HepG2 (cell line): Measurements from ENCODE around the gene ZNF607. TPM values are rescaled to one million over a fixed set of nuclear protein-coding genes. Genes with fewer than 3 reads are reported as not detected.
A peak's percentile ranks its signal among the peaks of the same experiment; 100 is the strongest.

Source experiments
- ATAC-seq: fragments of 200-7000 bp; cut with Tn5 transposase; 3 replicates; pipeline ENCODE4 v1.9.1; 2020; ENCODE audit warnings: mild to moderate bottlenecking, moderate library complexity
- BruUV-seq: library from RNA; stranded (reverse); fragments of 400-500 nt; replicated peaks from 2 replicates; lab custom pipeline; 2021; lab: Mats Ljungman, UMichigan
- CTCF ChIA-PET: fragments of 300-600 bp; formaldehyde crosslinking; extraction: SDS; loops from one replicate; lab custom pipeline; 2021; ENCODE audit warnings: low total read pairs, inconsistent platforms, low intra/inter-chr PET ratio; lab: Yijun Ruan, JAX
- POLR2A ChIA-PET: fragments of 350-600 bp; sonication (Branson Sonifier 250); formaldehyde crosslinking; loops from one replicate; lab custom pipeline; 2020; ENCODE audit warnings: antibody characterized with exemption, inconsistent platforms; lab: Yijun Ruan, JAX
- DNase-seq: peaks from one replicate; pipeline ENCODE4 v3.0.0-alpha.2; 2015; ENCODE audit warnings: low spot score
- FAIRE-seq: peaks from 3 replicates; lab custom pipeline; 2011; peaks lifted over from hg19 to GRCh38; lab: Jason Lieb, UNC
- H2AFZ ChIP-seq: one replicate; pipeline ENCODE4 v1.6.1; 2011; ENCODE audit warnings: low read length, inconsistent platforms
- H3K27ac ChIP-seq: fragments of 300-600 bp; 3 replicates; pipeline ENCODE4 v1.8.0; 2011; ENCODE audit warnings: mixed run types, mild to moderate bottlenecking, mixed read lengths, low read length, inconsistent platforms; ENCODE audit not compliant: insufficient read depth; ENCODE audit errors: extremely low read length
- H3K27me3 ChIP-seq, 2 experiments: fragments of 200-600 bp in 1 of 2; 2 replicates in 1 of 2; 3 replicates in 1 of 2; pipeline versions ENCODE4 v1.6.0 to v1.8.0; 2011; ENCODE audit warnings: low read length in 2 of 2, mild to moderate bottlenecking in 2 of 2, moderate library complexity in 2 of 2, inconsistent platforms in 1 of 2; ENCODE audit not compliant: insufficient read depth in 2 of 2, control insufficient read depth in 1 of 2
- H3K36me3 ChIP-seq, 2 experiments: fragments of 200-600 bp in 1 of 2; replicated peaks in 1 of 2; 2 replicates in 1 of 2; 3 replicates in 1 of 2; pipeline versions ENCODE4 v1.5.1 to v1.8.0; 2011; ENCODE audit warnings: low read length in 2 of 2, inconsistent platforms in 1 of 2; ENCODE audit not compliant: insufficient read depth in 2 of 2, control insufficient read depth in 1 of 2
- H3K4me1 ChIP-seq: 2 replicates; pipeline ENCODE4 v1.5.1; 2012; ENCODE audit warnings: low read length, inconsistent platforms; ENCODE audit not compliant: insufficient read depth
- H3K4me2 ChIP-seq: 2 replicates; pipeline ENCODE4 v1.6.0; 2011; ENCODE audit warnings: low read depth, low read length, inconsistent platforms
- H3K4me3 ChIP-seq, 3 experiments: fragments of 200-600 bp in 1 of 3; sonication (generic), shearing (Covaris generic) in 1 of 3; replicated peaks in 1 of 3; 2 replicates each; pipeline ENCODE4 v1.5.1; 2011 to 2016; ENCODE audit warnings: low read length in 3 of 3, inconsistent platforms in 2 of 3, low read depth in 2 of 3, mild to moderate bottlenecking in 2 of 3, control low read depth in 1 of 3, mixed read lengths in 1 of 3; ENCODE audit not compliant: insufficient read depth in 1 of 3
- H3K79me2 ChIP-seq: one replicate; pipeline ENCODE4 v1.6.1; 2011; ENCODE audit warnings: low read length, inconsistent platforms; ENCODE audit not compliant: insufficient read depth
- H3K9ac ChIP-seq: 2 replicates; pipeline ENCODE4 v1.6.0; 2011; ENCODE audit warnings: mild to moderate bottlenecking, low read depth, low read length, inconsistent platforms; ENCODE audit not compliant: insufficient read depth
- H3K9me3 ChIP-seq: 2 replicates; pipeline ENCODE4 v1.5.1; 2012; ENCODE audit warnings: mild to moderate bottlenecking, low read length
- H4K20me1 ChIP-seq: 2 replicates; pipeline ENCODE4 v1.6.0; 2011; ENCODE audit warnings: inconsistent platforms, mild to moderate bottlenecking, low read length, moderate library complexity; ENCODE audit not compliant: insufficient read depth
- HDAC1 ChIP-seq: sonication (generic); formaldehyde crosslinking; IDR thresholded peaks from 2 replicates; pipeline ENCODE4 v1.5.1; 2020; ENCODE audit warnings: mild to moderate bottlenecking, missing genetic modification reagents
- HNRNPK ChIP-seq: fragments of 200-400 bp; formaldehyde crosslinking; IDR thresholded peaks from 2 replicates; pipeline ENCODE4 v1.6.1; 2018; ENCODE audit warnings: low read length, low read depth, moderate library complexity, mild to moderate bottlenecking; ENCODE audit not compliant: poor library complexity, severe bottlenecking
- HOXA7 ChIP-seq: sonication (generic); formaldehyde crosslinking; IDR thresholded peaks from 2 replicates; pipeline ENCODE4 v1.8.1; 2022; ENCODE audit warnings: mild to moderate bottlenecking, missing genetic modification reagents, moderate library complexity
- PRDM15 ChIP-seq: sonication (generic); formaldehyde crosslinking; IDR thresholded peaks from 2 replicates; pipeline ENCODE4 v1.4.0; 2020; ENCODE audit warnings: missing genetic modification reagents
- REPIN1 ChIP-seq: sonication (generic); formaldehyde crosslinking; IDR thresholded peaks from 2 replicates; pipeline ENCODE4 v1.8.0; 2022; ENCODE audit warnings: missing genetic modification reagents, low read depth, mild to moderate bottlenecking, borderline replicate concordance
- SOX5 ChIP-seq: IDR thresholded peaks from 2 replicates; pipeline ENCODE4 v1.6.1; 2016; ENCODE audit warnings: borderline replicate concordance
- ZNF263 ChIP-seq: sonication (generic); formaldehyde crosslinking; IDR thresholded peaks from 2 replicates; pipeline ENCODE4 v1.4.0; 2020; ENCODE audit warnings: missing genetic modification reagents
- ZNF550 ChIP-seq: sonication (generic); formaldehyde crosslinking; IDR thresholded peaks from 2 replicates; pipeline ENCODE4 v1.4.0; 2020; ENCODE audit warnings: mild to moderate bottlenecking, missing genetic modification reagents, borderline replicate concordance
- ZNF747 ChIP-seq: sonication (generic); formaldehyde crosslinking; IDR thresholded peaks from 2 replicates; pipeline ENCODE4 v1.8.1; 2023; ENCODE audit warnings: missing genetic modification reagents, mild to moderate bottlenecking, borderline replicate concordance
- ZNF772 ChIP-seq: sonication (generic); formaldehyde crosslinking; IDR thresholded peaks from 2 replicates; pipeline ENCODE4 v1.5.0; 2020; ENCODE audit warnings: mild to moderate bottlenecking, missing genetic modification reagents
- ZNF782 ChIP-seq: sonication (generic); formaldehyde crosslinking; IDR thresholded peaks from 2 replicates; pipeline ENCODE4 v1.4.0; 2020; ENCODE audit warnings: missing genetic modification reagents, mild to moderate bottlenecking, borderline replicate concordance
- ZSCAN21 ChIP-seq: sonication (generic); formaldehyde crosslinking; IDR thresholded peaks from 2 replicates; pipeline ENCODE4 v1.8.0; 2022; ENCODE audit warnings: mild to moderate bottlenecking, missing genetic modification reagents, moderate library complexity, borderline replicate concordance
- WGBS: methylation state at CpG from one replicate; pipeline ENCODE4 v1.1.6; 2017; ENCODE audit warnings: low lambda C conversion rate; 5-methylcytosine and 5-hydroxymethylcytosine counted together
- in situ Hi-C: cut with HindIII; loops from 2 replicates; pipeline ENCODE4 v1.10.0; 2017; ENCODE audit warnings: low pct_unique_long_range_greater_than_20kb; ENCODE audit not compliant: extremely low pct_ligation_motif_present
- intact Hi-C: fragments of 100-400 bp; cut with micrococcal nuclease; formaldehyde crosslinking; loops from one replicate; pipeline ENCODE4 v1.10.0; 2022; ENCODE audit not compliant: unreplicated experiment
- polyA plus RNA-seq, 8 experiments: library from polyadenylated mRNA; depleted of rRNA in 3 of 8; stranded (reverse) in 7 of 8; unstranded in 1 of 8; fragments of >200 nt; fragmentation: Illumina TruSeq in 4 of 8; extraction: Trizol in 4 of 8; gene quantifications; 2 replicates each; pipeline versions ENCODE4 v1.2.1 to v1.2.3, GENCODE V29; 2011 to 2016; ENCODE audit warnings: low read depth in 4 of 8, missing spikeins in 1 of 8, mixed read lengths in 1 of 8; ENCODE audit not compliant: insufficient read depth in 1 of 8
- total RNA-seq, 5 experiments: library from RNA; depleted of rRNA; stranded (reverse); fragments of >200 nt; fragmentation: Illumina TruSeq; extraction: Trizol; gene quantifications; 2 replicates each; pipeline ENCODE4 v1.2.3, GENCODE V29; 2016; ENCODE audit warnings: low read depth in 1 of 5
- TF ChIP-seq, protein P1 (sequence below): IDR thresholded peaks from 2 replicates; pipeline ENCODE4 v1.6.1; 2018; ENCODE audit warnings: missing genetic modification reagents, mild to moderate bottlenecking, missing compliant biosample characterization

ZNF607 gene
- total and polyA plus RNA-seq, 2 of the 13 experiments (the other 11 are each of a cell fraction or from before 2014, with no cell fraction given): 3.8 to 8.3 TPM

- WGBS: 97% methylated on average over 7 of the region's 7 CpGs
- no TSS peak for BruUV-seq
- no peak for ATAC-seq
- H3K9me3 ChIP-seq: no peaks in the 10 kb centered on the region
- CTCF ChIA-PET: no interaction called here
- in situ Hi-C loops: no loop called here
- H3K9ac ChIP-seq: no peak overlapping the region
- no peaks in the 10 kb centered on the region for H3K27me3 ChIP-seq
- H3K79me2 ChIP-seq: no peaks in the 10 kb centered on the region
- POLR2A ChIA-PET: no interaction called here
- TF ChIP-seq HDAC1 (CRISPR knock-in tag) (no peak), HNRNPK (peak; percentile 91), ZSCAN21 (CRISPR knock-in tag) (no peak)
- intact Hi-C loops: no loop called here
- H3K4me2 ChIP-seq: no peak overlapping the region
- no peak overlapping the region for H2AFZ ChIP-seq
- no peak overlapping the region for H3K27ac ChIP-seq
- H4K20me1 ChIP-seq: no peaks in the 10 kb centered on the region
- peaks cover 0 to 5% of the 10 kb centered on the region in 2 experiments; a peak in 1 of 5 replicates for H3K36me3 ChIP-seq
- FAIRE-seq: no peak
- no peak for DNase-seq
- no peak overlapping the region for H3K4me3 ChIP-seq
- H3K4me1 ChIP-seq: no peaks in the 10 kb centered on the region
These were observed 13.4 kb downstream of the ZNF607 start for GRCh38 chr19:37706052-37706605.

- in situ Hi-C loops: no loop called here
- Histone ChIP-seq H3K4me3 (no peak overlapping the region), H3K79me2 (no peaks in the 10 kb centered on the region), H2AFZ (no peak overlapping the region), H3K4me2 (no peak overlapping the region), H3K36me3 (peaks cover 0 to 8% of the 10 kb centered on the region in 2 experiments; a peak in 3 of 5 replicates), H4K20me1 (no peaks in the 10 kb centered on the region), H3K9ac (no peak overlapping the region), H3K9me3 (no peaks in the 10 kb centered on the region), H3K4me1 (no peaks in the 10 kb centered on the region), H3K27ac (no peak overlapping the region), H3K27me3 (no peaks in the 10 kb centered on the region)
- ChIA-PET CTCF (no interaction called here), POLR2A (no interaction called here)
- 97% methylated on average over 5 of the region's 5 CpGs for WGBS
- intact Hi-C loops: loop anchor here (10.0 kb wide), 1 partner anchor 234 kb away; the partner anchor contains the start of genes ZNF569 and ZNF570
- no peak for ATAC-seq
- no TSS peak for BruUV-seq
- FAIRE-seq: no peak
- DNase-seq: peak; percentile 10
- TF ChIP-seq ZNF747 (CRISPR knock-in tag) (no peak), HOXA7 (no peak), REPIN1 (CRISPR knock-in tag) (no peak), ZNF782 (CRISPR knock-in tag) (no peak), ZNF263 (no peak), PRDM15 (no peak), ZNF772 (no peak), ZNF550 (CRISPR knock-in tag) (no peak), SOX5 (no peak)
- TF ChIP-seq, protein P1, sequence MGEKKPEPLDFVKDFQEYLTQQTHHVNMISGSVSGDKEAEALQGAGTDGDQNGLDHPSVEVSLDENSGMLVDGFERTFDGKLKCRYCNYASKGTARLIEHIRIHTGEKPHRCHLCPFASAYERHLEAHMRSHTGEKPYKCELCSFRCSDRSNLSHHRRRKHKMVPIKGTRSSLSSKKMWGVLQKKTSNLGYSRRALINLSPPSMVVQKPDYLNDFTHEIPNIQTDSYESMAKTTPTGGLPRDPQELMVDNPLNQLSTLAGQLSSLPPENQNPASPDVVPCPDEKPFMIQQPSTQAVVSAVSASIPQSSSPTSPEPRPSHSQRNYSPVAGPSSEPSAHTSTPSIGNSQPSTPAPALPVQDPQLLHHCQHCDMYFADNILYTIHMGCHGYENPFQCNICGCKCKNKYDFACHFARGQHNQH: no peak
These were observed 20.5 kb downstream of the ZNF607 start for GRCh38 chr19:37699057-37699456.
